Measurements from ENCODE around the gene NEK2. TPM values are rescaled to one million over a fixed set of nuclear protein-coding genes. Genes with fewer than 3 reads are reported as not detected.

NEK2 gene
- total and polyA plus RNA-seq, 2 of the 13 experiments (the other 11 are each of a cell fraction or from before 2014, with no cell fraction given), result 10.9 to 40.8 TPM

DNA sequence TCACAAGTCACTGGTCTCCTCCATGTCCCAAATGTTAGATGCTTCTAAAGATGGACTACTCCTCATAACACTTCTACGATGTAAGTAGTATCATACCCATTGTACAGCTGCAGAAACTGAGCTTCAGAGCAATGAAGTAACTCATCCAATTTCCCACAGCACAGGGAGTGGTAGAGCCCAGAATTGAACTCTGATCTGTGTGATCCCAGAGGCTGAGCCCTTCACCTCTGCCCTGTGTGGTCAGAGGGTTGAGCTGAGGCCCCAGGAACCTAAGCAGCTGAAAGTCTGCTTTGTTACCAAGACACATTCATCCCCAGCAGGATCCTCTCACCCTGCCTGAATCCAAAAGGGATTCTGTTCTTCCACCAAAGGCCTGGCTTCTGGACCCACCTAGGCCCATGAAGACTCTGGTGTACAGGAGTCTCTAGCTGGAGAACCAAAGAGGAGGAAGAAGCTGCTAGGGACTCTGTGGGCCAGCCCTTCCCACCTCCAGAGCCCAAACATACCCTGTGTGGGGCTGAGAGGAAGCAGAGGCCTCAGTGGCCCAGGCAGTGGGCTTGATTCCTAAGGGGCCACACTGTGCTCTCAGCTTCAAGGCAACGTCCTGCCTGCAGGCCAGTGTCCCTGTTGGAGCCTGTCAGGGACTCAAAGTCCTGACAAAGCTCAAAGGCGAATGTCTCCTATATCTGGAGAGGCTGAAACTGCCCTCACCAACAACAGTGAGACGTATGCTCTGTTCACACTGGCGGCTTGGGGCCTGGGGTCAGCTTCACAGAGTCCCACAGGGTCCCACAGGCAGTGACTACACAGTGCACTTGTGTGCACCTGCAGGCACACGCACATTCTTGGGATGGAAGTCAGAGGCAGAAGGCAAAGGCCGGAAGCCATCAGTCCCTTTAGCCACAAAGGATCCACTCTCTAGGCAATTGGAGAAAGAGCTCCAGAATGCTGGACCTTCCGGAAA, 56.1 kb downstream of the NEK2 start (continued):
- TF ChIP-seq, protein P1, sequence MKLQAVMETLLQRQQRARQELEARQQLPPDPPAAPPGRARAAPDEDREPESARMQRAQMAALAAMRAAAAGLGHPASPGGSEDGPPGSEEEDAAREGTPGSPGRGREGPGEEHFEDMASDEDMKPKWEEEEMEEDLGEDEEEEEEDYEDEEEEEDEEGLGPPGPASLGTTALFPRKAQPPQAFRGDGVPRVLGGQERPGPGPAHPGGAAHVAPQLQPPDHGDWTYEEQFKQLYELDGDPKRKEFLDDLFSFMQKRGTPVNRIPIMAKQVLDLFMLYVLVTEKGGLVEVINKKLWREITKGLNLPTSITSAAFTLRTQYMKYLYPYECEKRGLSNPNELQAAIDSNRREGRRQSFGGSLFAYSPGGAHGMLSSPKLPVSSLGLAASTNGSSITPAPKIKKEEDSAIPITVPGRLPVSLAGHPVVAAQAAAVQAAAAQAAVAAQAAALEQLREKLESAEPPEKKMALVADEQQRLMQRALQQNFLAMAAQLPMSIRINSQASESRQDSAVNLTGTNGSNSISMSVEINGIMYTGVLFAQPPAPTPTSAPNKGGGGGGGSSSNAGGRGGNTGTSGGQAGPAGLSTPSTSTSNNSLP (IDR thresholded peaks at IDR 0.05; ENCODE audit: low read depth, low read length), result 0 out of 2 replicates have a peak, but pooled peaks have one; percentile 19
- TF ChIP-seq NR2F2 (IDR thresholded peaks at IDR 0.05; ENCODE audit: borderline replicate concordance, low read depth) (peak; percentile 89), SCMH1 (CRISPR knock-in tag; IDR thresholded peaks at IDR 0.05; ENCODE audit: borderline replicate concordance) (no peak), CAMTA2 (CRISPR knock-in tag; IDR thresholded peaks at IDR 0.05; ENCODE audit: borderline replicate concordance) (no peak), FOXK2 (IDR thresholded peaks at IDR 0.05) (no peak), ZNF720 (CRISPR knock-in tag; IDR thresholded peaks at IDR 0.05) (no peak), NR2F6 (IDR thresholded peaks at IDR 0.05) (peak; percentile 93), NR2F6 (CRISPR knock-in tag; IDR thresholded peaks at IDR 0.05) (peak; percentile 94), BCL6 (CRISPR knock-in tag; IDR thresholded peaks at IDR 0.05) (peak; percentile 62), ZNF616 (CRISPR knock-in tag; IDR thresholded peaks at IDR 0.05; ENCODE audit: low read depth) (no peak), ZNF496 (CRISPR knock-in tag; IDR thresholded peaks at IDR 0.05; ENCODE audit: insufficient replicate concordance) (no peak), MATR3 (CRISPR knock-in tag; IDR thresholded peaks at IDR 0.05) (no peak), DNMT1 (CRISPR knock-in tag; IDR thresholded peaks at IDR 0.05) (no peak), SALL1 (CRISPR knock-in tag; IDR thresholded peaks at IDR 0.05) (peak; percentile 61), ZSCAN12 (CRISPR knock-in tag; IDR thresholded peaks at IDR 0.05) (no peak), ZNF772 (CRISPR knock-in tag; IDR thresholded peaks at IDR 0.05) (peak; percentile 97), HDAC2 (CRISPR knock-in tag; IDR thresholded peaks at IDR 0.05) (peak; percentile 76), ZFY (CRISPR knock-in tag; IDR thresholded peaks at IDR 0.05) (peak; percentile 49; the same call in 1 of the 2 replicates)
- TF ChIP-seq, protein P2, sequence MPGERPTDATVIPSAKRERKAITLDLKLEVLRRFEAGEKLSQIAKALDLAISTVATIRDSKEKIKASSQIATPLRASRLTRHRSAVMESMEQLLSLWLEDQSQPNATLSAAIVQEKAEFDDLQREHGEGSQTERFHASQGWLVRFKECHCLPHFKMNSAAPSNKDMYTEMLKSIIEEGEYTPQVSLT (CRISPR knock-in tag; IDR thresholded peaks at IDR 0.05; ENCODE audit: borderline replicate concordance, low read depth), result no peak
- TF ChIP-seq, protein P3, sequence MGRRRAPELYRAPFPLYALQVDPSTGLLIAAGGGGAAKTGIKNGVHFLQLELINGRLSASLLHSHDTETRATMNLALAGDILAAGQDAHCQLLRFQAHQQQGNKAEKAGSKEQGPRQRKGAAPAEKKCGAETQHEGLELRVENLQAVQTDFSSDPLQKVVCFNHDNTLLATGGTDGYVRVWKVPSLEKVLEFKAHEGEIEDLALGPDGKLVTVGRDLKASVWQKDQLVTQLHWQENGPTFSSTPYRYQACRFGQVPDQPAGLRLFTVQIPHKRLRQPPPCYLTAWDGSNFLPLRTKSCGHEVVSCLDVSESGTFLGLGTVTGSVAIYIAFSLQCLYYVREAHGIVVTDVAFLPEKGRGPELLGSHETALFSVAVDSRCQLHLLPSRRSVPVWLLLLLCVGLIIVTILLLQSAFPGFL (CRISPR knock-in tag; IDR thresholded peaks at IDR 0.05), result no peak
- TF ChIP-seq, protein P4, sequence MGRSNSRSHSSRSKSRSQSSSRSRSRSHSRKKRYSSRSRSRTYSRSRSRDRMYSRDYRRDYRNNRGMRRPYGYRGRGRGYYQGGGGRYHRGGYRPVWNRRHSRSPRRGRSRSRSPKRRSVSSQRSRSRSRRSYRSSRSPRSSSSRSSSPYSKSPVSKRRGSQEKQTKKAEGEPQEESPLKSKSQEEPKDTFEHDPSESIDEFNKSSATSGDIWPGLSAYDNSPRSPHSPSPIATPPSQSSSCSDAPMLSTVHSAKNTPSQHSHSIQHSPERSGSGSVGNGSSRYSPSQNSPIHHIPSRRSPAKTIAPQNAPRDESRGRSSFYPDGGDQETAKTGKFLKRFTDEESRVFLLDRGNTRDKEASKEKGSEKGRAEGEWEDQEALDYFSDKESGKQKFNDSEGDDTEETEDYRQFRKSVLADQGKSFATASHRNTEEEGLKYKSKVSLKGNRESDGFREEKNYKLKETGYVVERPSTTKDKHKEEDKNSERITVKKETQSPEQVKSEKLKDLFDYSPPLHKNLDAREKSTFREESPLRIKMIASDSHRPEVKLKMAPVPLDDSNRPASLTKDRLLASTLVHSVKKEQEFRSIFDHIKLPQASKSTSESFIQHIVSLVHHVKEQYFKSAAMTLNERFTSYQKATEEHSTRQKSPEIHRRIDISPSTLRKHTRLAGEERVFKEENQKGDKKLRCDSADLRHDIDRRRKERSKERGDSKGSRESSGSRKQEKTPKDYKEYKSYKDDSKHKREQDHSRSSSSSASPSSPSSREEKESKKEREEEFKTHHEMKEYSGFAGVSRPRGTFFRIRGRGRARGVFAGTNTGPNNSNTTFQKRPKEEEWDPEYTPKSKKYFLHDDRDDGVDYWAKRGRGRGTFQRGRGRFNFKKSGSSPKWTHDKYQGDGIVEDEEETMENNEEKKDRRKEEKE (IDR thresholded peaks at IDR 0.05), result no peak
- TF ChIP-seq, protein P5, sequence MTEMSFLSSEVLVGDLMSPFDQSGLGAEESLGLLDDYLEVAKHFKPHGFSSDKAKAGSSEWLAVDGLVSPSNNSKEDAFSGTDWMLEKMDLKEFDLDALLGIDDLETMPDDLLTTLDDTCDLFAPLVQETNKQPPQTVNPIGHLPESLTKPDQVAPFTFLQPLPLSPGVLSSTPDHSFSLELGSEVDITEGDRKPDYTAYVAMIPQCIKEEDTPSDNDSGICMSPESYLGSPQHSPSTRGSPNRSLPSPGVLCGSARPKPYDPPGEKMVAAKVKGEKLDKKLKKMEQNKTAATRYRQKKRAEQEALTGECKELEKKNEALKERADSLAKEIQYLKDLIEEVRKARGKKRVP (CRISPR knock-in tag; IDR thresholded peaks at IDR 0.05), result no peak

Measured in HepG2 (cell line).